Measurements from ENCODE around the gene DENND5A.
A peak's percentile ranks its signal among the peaks of the same experiment; 100 is the strongest.

The DENND5A gene

GRCh38 chr11:9132203-9132878 lies 132.8 kb downstream of the DENND5A start:
- TF ChIP-seq MAX (IDR thresholded peaks at IDR 0.05; ENCODE audit: low read depth, low read length), result no peak
- no peak for TF ChIP-seq CTCF (IDR thresholded peaks at IDR 0.05; ENCODE audit: low read depth, low read length)
- no peak for TF ChIP-seq MYC (IDR thresholded peaks at IDR 0.05; ENCODE audit: low read depth, low read length)
- TF ChIP-seq POLR2A (IDR thresholded peaks at IDR 0.05; ENCODE audit: extremely low read depth, insufficient read length), result no peak
- no peak for DNase-seq (ENCODE audit: low read depth)
- no peak overlapping the region for H3K4me3 ChIP-seq (ENCODE audit: low read depth, low read length)

GRCh38 chr11:9130297-9130696 lies 134.9 kb downstream of the DENND5A start:
- no peak for TF ChIP-seq CTCF (IDR thresholded peaks at IDR 0.05; ENCODE audit: low read depth, low read length)
- TF ChIP-seq MYC (IDR thresholded peaks at IDR 0.05; ENCODE audit: low read depth, low read length), result no peak
- TF ChIP-seq POLR2A (IDR thresholded peaks at IDR 0.05; ENCODE audit: extremely low read depth, insufficient read length), result no peak
- no peak for TF ChIP-seq MAX (IDR thresholded peaks at IDR 0.05; ENCODE audit: low read depth, low read length)
- peak; percentile 41 for DNase-seq (ENCODE audit: low read depth)
- H3K4me3 ChIP-seq (ENCODE audit: low read depth, low read length), result no peak overlapping the region

GRCh38 chr11:9126636-9127035 lies 138.5 kb downstream of the DENND5A start:
- H3K4me3 ChIP-seq (ENCODE audit: low read depth, low read length), result no peak overlapping the region
- TF ChIP-seq CTCF (IDR thresholded peaks at IDR 0.05; ENCODE audit: low read depth, low read length), result no peak
- TF ChIP-seq POLR2A (IDR thresholded peaks at IDR 0.05; ENCODE audit: extremely low read depth, insufficient read length), result no peak
- no peak for TF ChIP-seq MAX (IDR thresholded peaks at IDR 0.05; ENCODE audit: low read depth, low read length)
- no peak for TF ChIP-seq MYC (IDR thresholded peaks at IDR 0.05; ENCODE audit: low read depth, low read length)
- DNase-seq (ENCODE audit: low read depth), result no peak

GRCh38 chr11:9125185-9125886 lies 139.8 kb downstream of the DENND5A start:
- no peak overlapping the region for H3K4me3 ChIP-seq (ENCODE audit: low read depth, low read length)
- no peak for DNase-seq (ENCODE audit: low read depth)
- TF ChIP-seq POLR2A (IDR thresholded peaks at IDR 0.05; ENCODE audit: extremely low read depth, insufficient read length), result no peak
- TF ChIP-seq MYC (IDR thresholded peaks at IDR 0.05; ENCODE audit: low read depth, low read length), result no peak
- TF ChIP-seq MAX (IDR thresholded peaks at IDR 0.05; ENCODE audit: low read depth, low read length), result no peak
- no peak for TF ChIP-seq CTCF (IDR thresholded peaks at IDR 0.05; ENCODE audit: low read depth, low read length)

GRCh38 chr11:9123595-9124304 lies 141.4 kb downstream of the DENND5A start:
- no peak overlapping the region for H3K4me3 ChIP-seq (ENCODE audit: low read depth, low read length)
- no peak for DNase-seq (ENCODE audit: low read depth)
- TF ChIP-seq POLR2A (IDR thresholded peaks at IDR 0.05; ENCODE audit: extremely low read depth, insufficient read length), result no peak
- no peak for TF ChIP-seq CTCF (IDR thresholded peaks at IDR 0.05; ENCODE audit: low read depth, low read length)
- TF ChIP-seq MAX (IDR thresholded peaks at IDR 0.05; ENCODE audit: low read depth, low read length), result no peak
- no peak for TF ChIP-seq MYC (IDR thresholded peaks at IDR 0.05; ENCODE audit: low read depth, low read length)
